HG03521 (cell line): ENCODE measurements around the gene SMAD5.

ENCODE experiments used
- ATAC-seq: cut with Tn5 transposase; IDR thresholded peaks from one replicate; pipeline ENCODE4 v1.9.1; 2021; ENCODE audit warnings: mild to moderate bottlenecking, moderate library complexity; ENCODE audit not compliant: unreplicated experiment

SMAD5 gene

DNA sequence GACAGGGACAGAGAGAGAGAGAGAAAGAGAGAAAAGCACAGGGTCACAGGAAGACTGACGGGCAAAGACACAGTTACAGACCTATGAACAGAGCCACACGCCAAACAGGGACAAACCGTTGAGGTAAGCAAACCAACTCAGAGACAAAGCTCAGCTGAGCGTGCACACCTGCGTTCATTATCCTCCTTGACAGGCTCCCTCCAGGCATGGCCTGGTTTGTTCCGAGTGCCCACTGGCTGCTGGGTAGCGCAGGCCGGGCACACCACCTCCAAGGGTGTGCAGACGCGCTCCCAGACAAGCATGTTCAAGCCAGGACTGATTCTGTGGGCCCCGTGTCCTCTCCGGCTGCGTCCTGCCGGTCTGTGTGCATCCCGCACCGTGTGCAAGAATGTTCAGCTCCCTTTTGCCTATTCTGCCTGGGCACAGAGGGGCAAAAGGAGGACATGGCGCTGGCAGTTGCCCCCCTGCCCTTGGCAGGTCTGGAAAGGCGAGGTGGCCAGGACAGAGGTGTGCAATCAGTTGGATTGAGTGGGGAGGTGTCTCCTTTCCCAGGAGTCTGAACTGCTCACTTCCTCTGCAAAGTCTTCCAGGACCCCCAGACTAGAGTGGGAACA is 60.8 kb downstream of the SMAD5 start:
- no peak for ATAC-seq

DNA sequence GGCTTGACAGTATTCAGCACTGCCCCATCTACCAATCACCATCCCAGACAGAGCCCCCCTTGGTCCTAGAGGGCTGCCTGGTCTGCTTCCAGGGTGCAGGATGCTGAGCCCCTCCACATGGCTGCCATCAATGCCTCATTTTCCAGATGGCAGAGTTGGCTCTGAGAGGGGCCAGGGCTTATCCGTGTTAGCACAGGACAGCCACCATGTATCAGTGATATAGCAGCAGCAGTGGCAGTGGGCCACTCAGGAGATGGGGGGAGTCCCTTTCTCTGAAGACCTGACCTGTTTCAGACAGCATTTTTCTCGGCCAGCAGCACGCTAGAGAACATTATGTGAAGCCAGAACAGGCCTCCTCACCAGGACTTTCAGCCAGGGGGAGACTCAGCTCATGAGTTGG is 61.9 kb downstream of the SMAD5 start:
- no peak for ATAC-seq

DNA sequence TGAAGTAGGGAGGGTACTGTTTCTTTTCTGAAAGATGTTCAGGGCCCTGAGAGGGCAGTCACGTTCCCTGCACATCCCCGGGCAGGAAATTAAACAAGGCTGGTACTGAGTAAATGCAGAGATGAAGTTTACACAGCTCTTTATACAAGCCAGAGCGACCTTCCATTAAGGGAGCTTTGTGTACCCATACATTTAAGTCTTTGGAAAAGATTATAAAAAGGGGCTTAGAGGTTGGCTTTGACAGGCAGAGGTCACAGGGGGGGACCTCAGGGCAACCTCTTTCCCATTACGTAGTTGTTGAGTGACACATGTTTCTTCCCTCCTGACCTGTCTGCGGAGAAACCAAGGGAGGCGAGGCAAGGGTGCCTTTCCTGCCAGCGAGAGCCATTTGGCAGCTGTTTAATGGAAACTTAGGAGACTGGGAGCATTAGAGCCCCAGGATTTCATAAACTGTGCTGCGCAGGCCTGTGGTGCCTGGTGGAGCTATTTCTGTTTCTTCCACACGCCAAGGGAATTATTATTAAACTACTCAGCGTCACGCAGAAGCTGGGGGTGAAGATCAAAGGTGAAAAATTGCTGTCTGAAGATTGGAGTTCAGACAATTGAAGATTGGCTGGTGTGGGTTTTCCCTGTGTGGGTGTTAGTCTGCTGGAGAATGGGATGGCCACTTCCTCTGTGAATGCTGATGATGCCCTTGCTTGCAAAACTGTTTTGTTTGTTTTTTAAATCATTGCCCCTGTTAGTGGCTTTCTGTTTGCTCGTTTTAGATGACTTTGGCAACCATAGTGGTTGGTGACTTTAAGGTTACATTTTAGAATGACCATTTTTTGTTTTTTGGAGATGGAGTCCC is 63.6 kb downstream of the SMAD5 start:
- no peak for ATAC-seq

DNA sequence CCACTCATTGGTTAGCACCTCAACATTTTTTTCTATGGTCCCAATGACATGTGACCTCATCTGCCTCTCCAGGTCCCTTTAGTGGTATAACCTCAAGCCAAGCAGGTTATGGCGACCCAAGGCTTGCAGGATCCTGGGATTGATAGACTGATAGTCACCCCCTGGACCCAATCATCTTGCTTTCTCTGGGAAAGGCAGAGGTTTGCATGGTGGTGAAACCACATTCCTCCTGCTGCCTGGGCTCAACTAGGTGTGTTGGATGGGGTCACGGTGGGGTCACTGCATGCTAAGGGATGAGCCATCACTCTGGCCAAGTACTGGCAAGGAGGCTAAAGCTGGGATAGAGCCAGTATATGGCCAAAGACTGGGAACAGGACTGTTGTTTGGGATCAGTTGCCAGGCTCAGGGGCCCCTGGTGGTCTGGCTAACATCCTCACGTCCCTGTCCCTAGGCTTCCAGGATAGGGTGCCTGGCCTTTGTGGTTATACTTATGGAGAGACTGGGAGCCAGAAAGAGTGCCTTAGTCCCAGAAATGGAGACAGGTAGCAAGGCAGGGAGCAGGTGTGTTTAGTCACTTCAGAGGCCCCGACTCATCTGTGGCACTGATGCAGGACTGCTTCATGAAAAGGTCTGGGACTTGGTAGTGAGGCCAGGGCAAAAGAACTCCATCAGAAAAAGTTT is 65.0 kb downstream of the SMAD5 start:
- no peak for ATAC-seq

DNA sequence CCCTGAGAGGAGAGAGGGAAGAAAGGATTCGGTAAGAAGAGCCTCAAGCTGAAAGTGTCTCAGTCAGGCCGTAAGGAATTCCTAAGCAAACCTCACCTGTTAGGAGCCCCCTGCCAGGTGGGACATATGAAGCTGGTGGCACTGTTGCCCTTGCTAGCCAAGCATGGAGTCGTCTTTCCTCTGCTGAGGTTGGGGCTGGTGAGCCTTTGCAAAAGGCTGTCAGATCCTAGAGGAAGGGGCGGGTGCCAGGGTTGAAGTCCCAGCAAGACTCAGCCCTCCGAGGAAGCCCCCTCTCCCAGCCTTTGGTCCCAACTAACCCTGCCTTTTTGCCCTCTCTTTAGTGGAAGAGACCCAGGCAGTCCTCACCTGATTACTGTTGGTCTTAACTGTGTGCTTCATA is 65.8 kb downstream of the SMAD5 start:
- no peak for ATAC-seq

DNA sequence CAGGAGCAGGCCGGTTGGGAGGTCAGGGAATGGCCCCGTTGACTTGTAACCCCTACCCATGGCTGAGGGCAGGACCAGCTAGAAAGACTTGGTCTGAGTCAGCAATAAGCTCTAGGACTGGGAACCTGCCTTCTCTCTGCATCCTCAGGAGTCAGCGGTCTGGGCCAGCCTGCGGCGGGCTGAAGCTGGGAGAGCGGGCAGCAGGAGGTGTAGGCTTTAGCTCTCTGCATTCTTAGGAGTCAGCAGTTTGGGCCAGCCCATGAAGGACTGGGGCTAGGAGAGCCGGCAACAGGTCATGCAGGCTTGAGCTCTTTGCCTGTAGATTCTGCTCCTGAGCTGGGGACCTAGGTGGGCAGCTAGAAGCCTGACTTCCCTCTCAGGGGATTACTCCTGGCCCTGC is 66.8 kb downstream of the SMAD5 start:
- ATAC-seq, result no peak

DNA sequence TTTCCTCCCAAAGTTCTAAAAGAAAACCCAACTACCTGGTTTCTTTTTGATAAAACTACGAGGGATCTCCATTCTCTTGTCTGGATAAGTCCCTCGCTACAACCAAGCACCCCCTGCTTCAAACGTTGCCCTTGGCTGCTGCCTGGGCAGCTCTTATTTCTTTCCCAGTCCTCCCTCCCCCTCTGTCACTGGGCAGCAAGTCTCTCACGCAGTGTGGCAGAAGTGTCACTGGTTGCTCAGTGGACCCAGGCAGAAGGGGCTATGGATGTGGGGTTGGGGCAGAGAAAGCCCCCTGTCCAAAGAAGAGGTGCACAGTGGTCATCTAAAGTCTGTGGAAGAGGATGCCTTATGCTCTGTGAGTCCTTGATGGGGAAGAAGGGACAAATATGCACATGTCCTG is 67.5 kb downstream of the SMAD5 start:
- no peak for ATAC-seq

DNA sequence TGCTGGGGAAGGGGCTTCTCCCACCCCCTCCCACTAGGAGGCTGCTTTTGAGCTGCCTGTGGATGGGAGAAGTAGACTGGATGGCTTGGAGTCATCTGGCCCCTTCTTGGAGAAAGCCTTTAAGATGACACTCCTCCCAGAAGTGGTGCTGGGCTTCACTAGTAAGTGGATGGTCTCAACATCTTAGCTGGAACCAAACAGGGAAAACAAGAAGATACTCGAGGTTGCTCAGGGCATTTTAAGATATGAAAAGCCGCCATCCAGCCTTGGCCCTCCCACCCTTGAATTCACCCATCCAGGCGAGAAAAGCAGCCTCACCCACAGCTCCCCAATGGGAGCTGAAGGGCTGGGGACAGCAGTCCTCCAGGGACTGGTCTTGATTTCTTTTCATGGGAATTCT is 68.1 kb downstream of the SMAD5 start:
- ATAC-seq, result no peak

DNA sequence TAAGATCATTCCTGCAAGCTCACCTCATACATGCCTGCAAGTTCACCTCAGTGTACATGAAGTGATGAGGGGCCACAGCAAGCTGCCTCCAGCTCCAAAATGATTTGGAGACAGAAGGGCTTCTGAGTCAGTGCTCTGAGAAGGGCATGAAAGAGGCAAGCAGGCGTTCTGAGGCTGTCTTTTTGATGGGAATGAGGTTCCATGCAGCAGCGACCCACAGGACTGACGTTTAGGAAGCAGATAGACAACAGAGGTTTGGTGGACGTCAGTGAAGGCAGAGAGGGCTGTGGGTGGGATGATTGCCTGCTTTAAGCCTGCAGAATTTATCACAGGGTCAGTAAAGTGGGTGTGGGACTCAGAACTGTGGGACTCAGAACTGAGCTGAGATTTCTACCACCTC is 69.2 kb downstream of the SMAD5 start:
- no peak for ATAC-seq

DNA sequence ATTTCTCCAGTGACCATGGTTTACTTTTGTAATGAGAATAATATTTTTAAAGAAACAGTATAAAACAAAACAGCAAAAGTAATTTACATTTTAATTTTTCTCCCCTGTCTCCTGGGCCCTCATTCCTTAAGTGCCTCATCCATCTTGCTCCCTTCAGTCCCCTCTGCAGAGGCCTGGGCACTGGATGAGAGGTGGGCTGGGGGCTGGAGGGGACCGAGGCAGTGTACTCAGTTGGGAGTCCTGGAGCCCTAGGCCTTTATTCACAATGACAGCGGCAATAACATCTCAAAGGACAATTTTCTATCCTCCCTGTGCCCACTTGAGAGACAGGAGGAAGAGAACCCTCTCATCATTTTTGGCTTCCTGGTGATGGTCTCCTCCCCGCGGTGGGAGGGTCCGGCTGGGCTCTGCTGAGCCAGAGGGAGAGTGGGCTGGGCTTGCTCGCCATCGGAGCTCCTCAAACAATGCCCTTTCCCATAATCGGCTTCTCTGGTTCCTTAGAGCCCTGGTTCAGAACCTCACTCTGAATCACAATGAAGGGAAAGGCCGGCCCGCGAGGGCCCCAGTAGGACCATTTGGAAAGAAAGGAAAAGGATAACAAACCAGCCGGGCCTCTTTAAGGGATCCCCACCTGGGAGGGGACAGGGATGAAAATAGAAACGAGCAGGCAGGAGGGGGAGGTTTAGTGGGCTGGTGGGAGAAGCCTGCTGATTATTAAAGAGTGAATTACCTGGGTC is 70.0 kb downstream of the SMAD5 start:
- ATAC-seq, result no peak

DNA sequence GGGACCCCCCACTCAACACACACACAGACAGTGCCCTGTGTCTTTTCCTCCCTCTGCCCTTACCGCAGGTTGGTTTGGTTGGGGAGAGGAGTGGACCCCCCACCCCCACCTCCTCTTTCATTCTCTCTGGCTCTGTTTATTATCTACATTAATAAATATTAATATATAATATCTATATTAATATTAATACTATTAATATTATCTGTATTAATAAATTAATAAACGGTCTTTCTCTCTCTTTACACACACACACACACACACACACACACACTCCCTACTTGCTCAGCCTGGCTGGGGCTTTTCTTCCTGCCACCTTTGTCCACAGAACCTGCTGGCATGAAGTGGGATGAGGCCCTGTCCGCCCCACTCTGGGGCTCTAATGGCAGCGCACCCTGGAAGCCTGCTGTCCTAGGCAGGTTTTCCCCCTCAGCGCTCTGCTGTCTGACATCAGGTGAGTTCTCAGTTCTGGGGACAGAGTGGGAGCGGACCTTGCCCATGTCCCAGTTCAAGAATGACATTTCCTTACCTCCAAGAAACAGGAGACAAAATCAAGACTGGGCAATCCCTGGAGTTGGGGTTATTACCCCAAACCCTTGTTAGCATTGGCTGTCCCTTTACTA is 70.8 kb downstream of the SMAD5 start:
- no peak for ATAC-seq

DNA sequence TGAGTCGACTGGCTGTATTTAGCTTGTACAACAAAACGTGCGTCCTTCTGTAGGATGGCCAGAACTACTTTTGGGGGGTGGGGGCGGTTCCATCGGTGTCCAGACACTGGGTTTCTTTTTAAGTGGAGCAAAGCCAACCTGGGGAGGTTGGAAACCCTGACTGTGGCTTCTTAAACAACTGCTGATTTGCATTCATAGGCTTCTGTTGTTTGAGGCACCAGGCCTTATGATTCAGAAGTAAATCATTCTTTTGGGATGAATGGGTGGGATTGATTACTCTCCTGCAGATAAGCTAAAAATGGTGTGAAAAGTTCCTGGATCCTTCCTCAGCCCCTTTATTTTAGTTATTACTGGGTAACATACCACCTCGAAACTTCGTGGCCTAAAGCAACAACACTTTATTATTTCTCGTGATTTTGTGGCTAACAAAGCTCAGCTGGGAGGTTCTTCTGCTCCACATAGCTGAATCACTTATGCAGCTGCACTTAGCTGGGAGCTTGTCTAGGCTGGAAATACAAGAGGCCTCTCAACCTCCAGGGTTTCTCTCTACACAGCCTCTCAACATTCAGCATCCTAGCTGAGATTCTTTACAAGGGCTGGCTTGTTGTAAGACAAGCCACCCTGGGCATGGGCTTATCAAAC is 72.5 kb downstream of the SMAD5 start:
- ATAC-seq, result no peak

DNA sequence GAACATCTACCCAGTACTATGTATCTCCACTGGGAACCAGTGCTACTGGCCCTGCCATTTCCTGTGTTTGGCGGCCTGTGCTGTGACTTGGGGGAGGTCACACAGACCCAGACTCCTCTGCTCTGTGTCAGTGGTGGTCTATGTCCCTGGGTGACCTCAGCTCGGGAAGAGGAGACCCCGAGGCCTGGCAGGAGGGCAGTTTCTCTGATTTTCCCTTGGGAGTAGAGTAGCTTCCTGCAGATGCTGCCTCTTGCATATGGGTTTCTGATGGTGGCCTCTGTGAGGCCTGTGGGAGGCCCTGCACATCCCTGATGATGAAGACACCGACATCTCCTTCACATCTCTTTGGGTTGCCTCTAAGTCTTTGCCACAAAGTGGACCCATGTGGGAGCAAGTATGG is 73.3 kb downstream of the SMAD5 start:
- no peak for ATAC-seq

DNA sequence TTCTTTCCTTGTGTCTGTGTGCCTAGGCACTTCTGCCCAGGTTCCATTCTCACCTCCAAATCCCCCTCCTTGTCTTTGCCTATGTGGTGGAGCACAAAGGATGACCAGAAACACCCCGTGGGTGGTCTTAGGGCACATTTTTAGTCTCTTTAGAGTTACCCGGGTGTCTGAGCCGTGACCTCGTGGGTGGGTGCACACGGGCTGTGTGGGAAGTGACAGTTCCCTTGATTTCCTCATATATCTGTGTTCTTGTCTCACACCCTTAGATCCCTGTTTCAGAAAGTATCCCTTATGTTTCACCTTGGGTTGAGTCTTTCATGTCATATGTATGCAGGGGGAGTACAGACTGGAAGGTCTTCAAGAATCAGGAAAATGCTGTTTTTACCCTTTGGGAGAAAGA is 73.7 kb downstream of the SMAD5 start:
- ATAC-seq, result no peak

DNA sequence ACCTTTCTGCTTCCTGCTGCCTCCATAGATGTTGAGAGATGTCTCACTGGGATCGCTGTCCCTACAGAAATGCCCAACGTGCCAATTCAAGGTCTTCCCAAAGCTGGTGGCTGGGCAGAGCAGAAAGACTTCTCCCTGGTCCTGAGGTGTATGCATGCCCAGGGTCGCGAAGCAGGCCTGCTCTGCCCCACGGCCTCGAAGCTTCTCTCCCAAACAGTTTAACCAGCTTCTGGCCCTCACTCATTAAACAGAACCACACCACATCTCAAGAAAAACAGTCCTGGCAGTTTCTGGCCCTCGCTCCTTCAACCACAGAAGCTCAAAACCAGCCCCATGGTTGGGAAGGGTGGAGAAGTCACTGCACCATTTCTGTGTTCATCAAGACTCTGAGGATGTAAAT is 75.0 kb downstream of the SMAD5 start:
- ATAC-seq, result no peak

DNA sequence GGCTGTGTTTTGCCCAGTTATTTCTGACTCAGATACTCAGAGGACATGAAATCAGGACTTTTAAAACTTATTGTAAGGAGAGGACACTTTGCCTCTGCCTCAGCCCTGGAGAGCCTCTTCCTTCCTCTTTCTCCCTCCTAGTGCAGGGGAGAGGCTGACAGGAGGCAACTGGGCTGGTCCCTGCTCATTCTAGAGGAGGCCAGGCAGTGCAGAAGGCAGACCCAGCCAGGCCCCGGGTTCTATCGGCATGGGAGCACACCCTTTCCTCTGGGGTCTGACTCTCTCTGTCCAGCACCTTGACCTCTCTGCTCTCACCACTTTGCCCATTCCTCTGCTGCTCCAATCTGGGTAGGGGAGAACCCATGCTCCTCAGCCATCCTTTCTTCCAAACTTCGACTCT is 76.3 kb downstream of the SMAD5 start:
- ATAC-seq, result no peak

DNA sequence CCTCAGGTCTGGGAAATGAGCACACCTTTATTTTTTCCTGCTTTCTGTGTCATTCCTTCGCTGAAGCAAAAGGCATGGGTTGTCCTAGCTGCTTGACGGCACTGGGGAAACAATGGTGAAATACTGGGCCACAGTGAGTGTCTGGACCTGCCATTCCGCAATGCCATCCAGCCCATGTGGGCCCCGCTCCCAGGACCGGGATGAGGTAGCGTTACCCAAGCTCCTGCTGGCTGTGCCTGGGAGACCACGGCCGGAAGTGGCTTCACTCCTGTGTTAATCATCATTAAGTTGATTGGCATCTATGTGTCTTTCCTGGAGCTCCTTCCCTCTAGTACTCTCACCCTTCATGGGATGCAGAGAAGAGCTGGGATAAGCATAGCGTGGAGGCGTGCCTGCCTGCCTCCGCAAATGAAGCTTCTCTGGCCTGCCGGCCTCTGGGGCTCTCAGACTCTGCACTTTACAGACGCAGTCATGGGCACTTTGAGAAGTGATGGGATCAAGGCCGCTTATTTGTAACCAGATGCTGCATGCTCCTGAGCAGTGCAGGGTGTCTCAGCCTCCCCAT is 76.8 kb downstream of the SMAD5 start:
- no peak for ATAC-seq

DNA sequence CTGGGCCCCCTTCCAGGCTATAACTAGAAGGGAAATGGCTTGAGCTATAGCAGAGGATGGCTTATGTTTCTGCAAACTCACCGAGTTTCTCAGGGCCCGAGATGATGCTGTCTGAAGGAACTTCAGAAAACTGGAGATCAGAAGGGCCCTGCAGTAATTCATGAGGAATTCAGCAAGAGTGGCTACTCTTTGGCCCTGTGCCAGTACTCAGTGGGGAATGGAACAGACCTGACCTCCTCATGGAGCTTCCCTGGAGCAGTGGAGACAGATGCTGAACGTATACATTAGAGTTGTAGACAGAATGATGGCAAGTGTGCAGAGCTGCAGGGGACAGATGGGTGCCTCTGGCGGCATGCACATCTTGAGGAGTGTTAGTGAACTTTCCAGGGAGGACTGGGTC is 77.6 kb downstream of the SMAD5 start:
- ATAC-seq, result no peak

DNA sequence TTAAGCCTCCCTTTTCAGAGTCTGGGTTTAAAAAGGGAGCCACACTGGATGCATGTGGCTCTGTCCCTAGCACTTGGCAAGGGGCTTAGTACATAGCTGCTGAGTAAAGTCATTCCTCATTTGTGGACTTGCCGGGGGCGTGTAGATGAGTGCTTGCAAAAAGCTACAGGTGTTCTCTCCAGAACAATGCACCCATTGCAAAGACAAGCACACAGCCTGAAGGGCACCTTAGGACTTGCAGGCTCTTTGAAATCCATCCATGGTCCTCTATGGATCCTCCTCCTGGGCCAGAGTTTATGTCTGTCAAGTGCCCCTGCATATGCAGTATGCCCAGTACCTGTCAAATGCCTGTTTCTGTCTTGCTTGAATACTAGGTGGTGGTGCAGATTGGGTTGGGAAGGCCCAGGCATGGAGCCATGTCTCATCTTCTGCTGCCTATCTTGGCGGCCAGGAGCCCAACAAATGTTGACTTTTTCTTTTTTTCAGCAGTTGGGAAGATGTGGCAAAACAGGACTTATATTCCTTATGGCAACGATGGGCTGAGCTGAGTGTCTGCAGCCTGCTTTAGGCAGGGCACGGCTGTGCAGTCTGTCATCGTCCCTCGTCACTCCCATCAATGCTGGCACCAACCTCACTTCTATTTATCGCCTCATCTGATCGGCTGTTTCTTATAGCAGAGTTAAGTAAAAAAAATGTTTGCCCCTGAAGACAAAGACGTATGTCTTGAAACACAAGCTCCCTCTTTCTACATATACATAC is 78.8 kb downstream of the SMAD5 start:
- ATAC-seq, result no peak
